Renal cortex interstitium (tissue), 11 donors: ENCODE data around the gene PDIA4. TPM values are rescaled to one million over a fixed set of nuclear protein-coding genes. Genes with fewer than 3 reads are reported as not detected.

Source experiments
- DNase-seq, 11 donors: peaks; one replicate each; pipeline ENCODE4 v3.0.0-alpha.2; 2013; ENCODE audit warnings: low read depth in 9 of 11, low spot score in 4 of 11; ENCODE audit errors: extremely low read depth in 1 of 11
- polyA plus RNA-seq, 3 donors: library from polyadenylated mRNA; unstranded; fragments of 120-200 nt; gene quantifications; one replicate each; pipeline ENCODE4 v1.2.1, GENCODE V29; 2013; ENCODE audit not compliant: insufficient read length in 3 of 3

The PDIA4 gene
- polyA plus RNA-seq, 3 donors: 180 to 196 (median 193) TPM

GRCh38 chr7:148954766-148955165 is 73.5 kb downstream of the PDIA4 start:
- no peak for DNase-seq

GRCh38 chr7:148953676-148954075 is 74.6 kb downstream of the PDIA4 start:
- no peak for DNase-seq

Other genes with a start within 250 kb of the PDIA4 start
- gene EZH2, start 144.2 kb downstream of the PDIA4 start, polyA plus RNA-seq: 10 to 100 TPM; 40.4 to 44.6 (median 42.6) TPM
- 10 to 100 TPM in 1 of 3 donors, 1 to 10 TPM in 2; 8.8 to 11.2 (median 9.9) TPM for gene ZNF786, start 62.2 kb upstream of the PDIA4 start, polyA plus RNA-seq
- gene ZNF425, start 97.8 kb upstream of the PDIA4 start, polyA plus RNA-seq: 1 to 10 TPM; 6.3 to 7.2 (median 6.5) TPM
- gene ZNF398, start 118.9 kb upstream of the PDIA4 start, polyA plus RNA-seq: 10 to 100 TPM; 11.8 to 14.4 (median 14.2) TPM
- gene ZNF282, start 167.0 kb upstream of the PDIA4 start, polyA plus RNA-seq: 10 to 100 TPM; 23.4 to 28.9 (median 27.2) TPM
- 10 to 100 TPM; 16.8 to 20.2 (median 18.3) TPM for gene ZNF212, start 211.1 kb upstream of the PDIA4 start, polyA plus RNA-seq
- 10 to 100 TPM; 13.7 to 20.0 (median 15.7) TPM for gene ZNF783, start 233.7 kb upstream of the PDIA4 start, polyA plus RNA-seq